Mesangial cell (primary cell): Measurements from ENCODE around the gene STARD9. TPM values are rescaled to one million over a fixed set of nuclear protein-coding genes. Genes with fewer than 3 reads are reported as not detected.

ENCODE experiments used
- total RNA-seq: library from RNA; depleted of rRNA; stranded (reverse); fragments of >200 nt; gene quantifications from 2 replicates; pipeline ENCODE4 v1.2.3, GENCODE V29; 2015

The STARD9 gene
- 3.4 and 6.8 TPM in 2 replicates for total RNA-seq

GRCh38 chr15:42575188-42576039 is at the start of gene STARD9:
STARD9 (plus strand) TSS chr15:42575606; CDS start chr15:42575716, 110 bp downstream.

GRCh38 chr15:42548249-42549031 is 27.0 kb upstream of the STARD9 start, which contains the start of the genes HAUS2 and LRRC57:
HAUS2 (plus strand) TSS chr15:42548838; CDS start chr15:42548873, 35 bp downstream.
LRRC57 (minus strand) TSS chr15:42548793; CDS start chr15:42548434, 359 bp downstream.

GRCh38 chr15:42736793-42737528 is 161.6 kb downstream of the STARD9 start, which contains the start of gene CDAN1:
CDAN1 (minus strand) TSS chr15:42737128; CDS start chr15:42737102, 26 bp downstream.

Other genes starting within 250 kb of the STARD9 start
- gene CAPN3, start 216.1 kb upstream of the STARD9 start, total RNA-seq = 0.65 and 1.9 TPM in 2 replicates
- gene ZNF106, start 84.5 kb upstream of the STARD9 start, total RNA-seq = 22.4 and 23.1 TPM in 2 replicates
- gene SNAP23, start 80.0 kb upstream of the STARD9 start, total RNA-seq = 35.4 and 60.6 TPM in 2 replicates
- gene LRRC57, start 26.8 kb upstream of the STARD9 start, total RNA-seq = 15.6 and 22.4 TPM in 2 replicates
- gene HAUS2, start 26.8 kb upstream of the STARD9 start, total RNA-seq = 29.5 and 84.7 TPM in 2 replicates
- 9.0 and 10.3 TPM in 2 replicates for gene CDAN1, start 161.5 kb downstream of the STARD9 start, total RNA-seq